Endothelial cell (in vitro differentiated cells): ENCODE results near the gene SFRP5. TPM values are rescaled to one million over a fixed set of nuclear protein-coding genes. Genes with fewer than 3 reads are reported as not detected.

Experiments used
- DNase-seq: peaks from one replicate; pipeline ENCODE4 v3.0.0; 2021; ENCODE audit warnings: low spot score
- H3K27ac Mint-ChIP-seq: one replicate; pipeline ENCODE4 v1.8.0; 2021; ENCODE audit warnings: mixed read lengths, inconsistent platforms; ENCODE audit not compliant: unreplicated experiment
- H3K27me3 Mint-ChIP-seq: one replicate; pipeline ENCODE4 v1.8.0; 2021; ENCODE audit warnings: mild to moderate bottlenecking, moderate library complexity, mixed read lengths, inconsistent platforms; ENCODE audit not compliant: unreplicated experiment
- H3K36me3 Mint-ChIP-seq: one replicate; pipeline ENCODE4 v1.8.0; 2021; ENCODE audit warnings: mild to moderate bottlenecking, low read depth, mixed read lengths, inconsistent platforms; ENCODE audit not compliant: unreplicated experiment
- H3K4me1 Mint-ChIP-seq: one replicate; pipeline ENCODE4 v1.8.0; 2021; ENCODE audit warnings: mild to moderate bottlenecking, mixed read lengths, inconsistent platforms; ENCODE audit not compliant: unreplicated experiment
- H3K4me3 Mint-ChIP-seq: one replicate; pipeline ENCODE4 v1.8.0; 2021; ENCODE audit warnings: mild to moderate bottlenecking, mixed read lengths, inconsistent platforms; ENCODE audit not compliant: unreplicated experiment
- H3K9me3 Mint-ChIP-seq: one replicate; pipeline ENCODE4 v1.8.0; 2021; ENCODE audit warnings: mixed read lengths, inconsistent platforms; ENCODE audit not compliant: unreplicated experiment
- CTCF ChIP-seq: fragments of 200-600 bp; sonication (generic); IDR thresholded peaks from one replicate; pipeline ENCODE4 v1.5.0; 2021; ENCODE audit warnings: antibody characterized with exemption; ENCODE audit not compliant: unreplicated experiment
- total RNA-seq: library from RNA; stranded (reverse); fragmentation: NEBNext Ultra II Directional; extraction: Animal tissue kit (Norgen Biotek cat#: 25700); gene quantifications from one replicate; pipeline ENCODE4 v1.2.1, GENCODE V29; 2021; ENCODE audit not compliant: unreplicated experiment

Gene SFRP5
- total RNA-seq, 1 donor from 2014 or later = 3.5 TPM

GRCh38 chr10:97721871-97722780 lies 49.7 kb downstream of the SFRP5 start:
- H3K36me3 Mint-ChIP-seq = peaks cover 8% of the 10 kb centered on the region
- no peak for DNase-seq
- H3K4me3 Mint-ChIP-seq = no peak overlapping the region
- H3K27ac Mint-ChIP-seq = no peak overlapping the region
- H3K9me3 Mint-ChIP-seq = no peaks in the 10 kb centered on the region
- H3K4me1 Mint-ChIP-seq = peaks cover 14% of the 10 kb centered on the region
- peaks cover 2% of the 10 kb centered on the region for H3K27me3 Mint-ChIP-seq
- TF ChIP-seq CTCF = no peak

GRCh38 chr10:97719602-97720001 lies 52.2 kb downstream of the SFRP5 start:
- H3K27ac Mint-ChIP-seq = no peak overlapping the region
- TF ChIP-seq CTCF = no peak
- no peak for DNase-seq
- H3K9me3 Mint-ChIP-seq = no peaks in the 10 kb centered on the region
- no peak overlapping the region for H3K4me3 Mint-ChIP-seq
- H3K27me3 Mint-ChIP-seq = peaks cover 7% of the 10 kb centered on the region
- peaks cover 26% of the 10 kb centered on the region for H3K4me1 Mint-ChIP-seq
- H3K36me3 Mint-ChIP-seq = peaks cover 15% of the 10 kb centered on the region

GRCh38 chr10:97718659-97719142 lies 53.1 kb downstream of the SFRP5 start:
- no peaks in the 10 kb centered on the region for H3K9me3 Mint-ChIP-seq
- no peak overlapping the region for H3K27ac Mint-ChIP-seq
- TF ChIP-seq CTCF = no peak
- H3K4me3 Mint-ChIP-seq = peak overlapping the region; percentile 8
- peaks cover 15% of the 10 kb centered on the region for H3K36me3 Mint-ChIP-seq
- DNase-seq = no peak
- peaks cover 7% of the 10 kb centered on the region for H3K27me3 Mint-ChIP-seq
- peaks cover 28% of the 10 kb centered on the region for H3K4me1 Mint-ChIP-seq

GRCh38 chr10:97718178-97718577 lies 53.6 kb downstream of the SFRP5 start:
- no peak overlapping the region for H3K27ac Mint-ChIP-seq
- H3K4me3 Mint-ChIP-seq = no peak overlapping the region

More at GRCh38 chr10:97718178-97718577, 53.6 kb downstream of the SFRP5 start:
- Mint-ChIP-seq H3K4me1 (peaks cover 28% of the 10 kb centered on the region), H3K36me3 (peaks cover 15% of the 10 kb centered on the region), H3K9me3 (no peaks in the 10 kb centered on the region), H3K27me3 (peaks cover 8% of the 10 kb centered on the region)
- DNase-seq = no peak
- TF ChIP-seq CTCF = no peak
